ENCODE data around the gene NFIC.

DNA sequence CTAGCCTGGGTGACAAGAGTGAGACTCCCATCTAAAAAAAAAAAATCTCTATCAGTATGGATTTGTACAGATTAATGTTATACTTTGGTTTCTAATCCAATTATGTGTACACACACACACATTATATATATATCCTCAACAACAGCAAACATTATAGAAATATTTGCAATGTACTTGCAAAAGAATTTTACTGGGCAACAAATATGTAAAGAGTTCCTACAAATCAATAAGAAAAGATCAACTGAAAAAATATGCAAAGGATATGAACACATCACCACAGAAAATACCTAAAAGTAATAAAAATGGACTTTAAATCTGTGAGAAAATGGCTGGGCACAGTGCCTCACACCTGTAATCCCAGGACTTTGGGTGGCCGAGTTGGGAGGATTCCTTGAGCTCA is 40.9 kb upstream of the NFIC start:
- TF ChIP-seq, protein P1, sequence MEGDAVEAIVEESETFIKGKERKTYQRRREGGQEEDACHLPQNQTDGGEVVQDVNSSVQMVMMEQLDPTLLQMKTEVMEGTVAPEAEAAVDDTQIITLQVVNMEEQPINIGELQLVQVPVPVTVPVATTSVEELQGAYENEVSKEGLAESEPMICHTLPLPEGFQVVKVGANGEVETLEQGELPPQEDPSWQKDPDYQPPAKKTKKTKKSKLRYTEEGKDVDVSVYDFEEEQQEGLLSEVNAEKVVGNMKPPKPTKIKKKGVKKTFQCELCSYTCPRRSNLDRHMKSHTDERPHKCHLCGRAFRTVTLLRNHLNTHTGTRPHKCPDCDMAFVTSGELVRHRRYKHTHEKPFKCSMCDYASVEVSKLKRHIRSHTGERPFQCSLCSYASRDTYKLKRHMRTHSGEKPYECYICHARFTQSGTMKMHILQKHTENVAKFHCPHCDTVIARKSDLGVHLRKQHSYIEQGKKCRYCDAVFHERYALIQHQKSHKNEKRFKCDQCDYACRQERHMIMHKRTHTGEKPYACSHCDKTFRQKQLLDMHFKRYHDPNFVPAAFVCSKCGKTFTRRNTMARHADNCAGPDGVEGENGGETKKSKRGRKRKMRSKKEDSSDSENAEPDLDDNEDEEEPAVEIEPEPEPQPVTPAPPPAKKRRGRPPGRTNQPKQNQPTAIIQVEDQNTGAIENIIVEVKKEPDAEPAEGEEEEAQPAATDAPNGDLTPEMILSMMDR (conservative IDR thresholded peaks at IDR 0.05; ENCODE audit: low read depth, low read length), result no peak
- no peak for TF ChIP-seq POLR2A (IDR thresholded peaks at IDR 0.05; ENCODE audit: low read depth, low read length)
- TF ChIP-seq MAFK (IDR thresholded peaks at IDR 0.05; ENCODE audit: low read depth, low read length), result no peak
- no peak for TF ChIP-seq SMC3 (IDR thresholded peaks at IDR 0.05; ENCODE audit: low read depth, low read length)
